H9 (cell line): ENCODE data around the gene SPA17. TPM values are rescaled to one million over a fixed set of nuclear protein-coding genes. Genes with fewer than 3 reads are reported as not detected.
A peak's percentile ranks its signal among the peaks of the same experiment; 100 is the strongest.

Experiments used
- DNase-seq: peaks from one replicate; pipeline ENCODE4 v3.0.0-alpha.2; 2017
- H2AFZ ChIP-seq: one replicate; pipeline ENCODE4 v1.6.1; 2013; ENCODE audit warnings: mild to moderate bottlenecking, low read length, control low read depth, moderate library complexity
- H2AK5ac ChIP-seq: 2 replicates; pipeline ENCODE4 v1.6.1; 2013; ENCODE audit warnings: low read length, control low read depth, mixed read lengths; ENCODE audit not compliant: insufficient read length
- H2BK120ac ChIP-seq: one replicate; pipeline ENCODE4 v1.6.1; 2013; ENCODE audit warnings: low read depth, mild to moderate bottlenecking, low read length, control low read depth, inconsistent platforms; ENCODE audit not compliant: poor library complexity, severe bottlenecking
- H2BK12ac ChIP-seq: 2 replicates; pipeline ENCODE4 v1.6.1; 2013; ENCODE audit warnings: low read length, control low read depth, mixed read lengths, low read depth; ENCODE audit not compliant: insufficient read length
- H2BK15ac ChIP-seq: 2 replicates; pipeline ENCODE4 v1.6.1; 2013; ENCODE audit warnings: low read depth, low read length, control low read depth
- H2BK20ac ChIP-seq: one replicate; pipeline ENCODE4 v1.6.1; 2013; ENCODE audit warnings: low read depth, mild to moderate bottlenecking, low read length, control low read depth, inconsistent platforms; ENCODE audit not compliant: poor library complexity, severe bottlenecking
- H2BK5ac ChIP-seq: 2 replicates; pipeline ENCODE4 v1.6.1; 2013; ENCODE audit warnings: low read length, control low read depth, mixed read lengths; ENCODE audit not compliant: insufficient read length
- H3K14ac ChIP-seq: 2 replicates; pipeline ENCODE4 v1.6.1; 2013; ENCODE audit warnings: low read length, control low read depth; ENCODE audit not compliant: insufficient read depth
- H3K18ac ChIP-seq: 2 replicates; pipeline ENCODE4 v1.6.1; 2013; ENCODE audit warnings: low read depth, mild to moderate bottlenecking, mixed read lengths, low read length, control low read depth; ENCODE audit not compliant: insufficient read length
- H3K23ac ChIP-seq: 2 replicates; pipeline ENCODE4 v1.6.1; 2013; ENCODE audit warnings: low read length, control low read depth, mixed read lengths, low read depth; ENCODE audit not compliant: insufficient read length
- H3K23me2 ChIP-seq: 2 replicates; pipeline ENCODE4 v1.6.1; 2013; ENCODE audit warnings: low read depth, mild to moderate bottlenecking, mixed read lengths, low read length, control low read depth; ENCODE audit not compliant: insufficient read length, poor library complexity, severe bottlenecking
- H3K27ac ChIP-seq: 2 replicates; pipeline ENCODE4 v1.5.1; 2013; ENCODE audit warnings: low read length, control low read depth, mixed read lengths, low read depth; ENCODE audit not compliant: insufficient read length
- H3K27me3 ChIP-seq: 2 replicates; pipeline ENCODE4 v1.6.1; 2013; ENCODE audit warnings: low read length, control low read depth, inconsistent platforms; ENCODE audit not compliant: insufficient read depth
- H3K4ac ChIP-seq: 2 replicates; pipeline ENCODE4 v1.6.1; 2013; ENCODE audit warnings: low read depth, mild to moderate bottlenecking, control low read depth, inconsistent platforms, low read length, moderate library complexity
- H3K4me1 ChIP-seq: 2 replicates; pipeline ENCODE4 v1.6.1; 2013; ENCODE audit warnings: low read length, control low read depth, inconsistent platforms; ENCODE audit not compliant: insufficient read depth
- H3K4me2 ChIP-seq: 2 replicates; pipeline ENCODE4 v1.6.1; 2013; ENCODE audit warnings: low read length, control low read depth, mixed read lengths; ENCODE audit not compliant: insufficient read length, insufficient read depth
- H3K56ac ChIP-seq: 2 replicates; pipeline ENCODE4 v1.6.1; 2013; ENCODE audit warnings: low read depth, mild to moderate bottlenecking, mixed read lengths, low read length, control low read depth; ENCODE audit not compliant: insufficient read length
- H3K79me1 ChIP-seq: 2 replicates; pipeline ENCODE4 v1.6.1; 2013; ENCODE audit warnings: low read depth, mild to moderate bottlenecking, moderate library complexity, low read length, control low read depth, inconsistent platforms; ENCODE audit not compliant: insufficient read depth, poor library complexity, severe bottlenecking
- H3K79me2 ChIP-seq: 2 replicates; pipeline ENCODE4 v1.6.1; 2013; ENCODE audit warnings: low read length, control low read depth, inconsistent platforms; ENCODE audit not compliant: insufficient read depth
- H3K9ac ChIP-seq: 2 replicates; pipeline ENCODE4 v1.6.1; 2013; ENCODE audit warnings: low read length, control low read depth, mixed read lengths; ENCODE audit not compliant: insufficient read length; ENCODE audit errors: extremely low read depth
- H3K9me3 ChIP-seq: one replicate; pipeline ENCODE4 v1.6.1; 2013; ENCODE audit warnings: low read depth, low read length, inconsistent platforms; ENCODE audit not compliant: control insufficient read depth
- H3T11ph ChIP-seq: one replicate; pipeline ENCODE4 v1.6.1; 2013; ENCODE audit warnings: mild to moderate bottlenecking, low read length, control low read depth, inconsistent platforms
- H4K20me1 ChIP-seq: one replicate; pipeline ENCODE4 v1.6.1; 2013; ENCODE audit not compliant: control insufficient read depth, insufficient read length, insufficient read depth
- H4K5ac ChIP-seq: 2 replicates; pipeline ENCODE4 v1.6.1; 2013; ENCODE audit warnings: low read depth, mild to moderate bottlenecking, mixed read lengths, low read length, control low read depth; ENCODE audit not compliant: insufficient read length
- H4K8ac ChIP-seq: replicated peaks from 2 replicates; pipeline ENCODE4 v1.6.1; 2013; ENCODE audit warnings: low read length, control low read depth, mixed read lengths, low read depth; ENCODE audit not compliant: insufficient read length
- H4K91ac ChIP-seq: 2 replicates; pipeline ENCODE4 v1.6.1; 2013; ENCODE audit warnings: low read depth, mild to moderate bottlenecking, moderate library complexity, mixed read lengths, low read length, control low read depth; ENCODE audit not compliant: insufficient read length
- H3K27ac Mint-ChIP-seq, 3 experiments: 2 replicates in 2 of 3; 3 replicates in 1 of 3; pipeline ENCODE4 v1.8.0; 2020 to 2021; ENCODE audit warnings: mixed read lengths in 3 of 3, mild to moderate bottlenecking in 1 of 3, moderate library complexity in 1 of 3
- H3K27me3 Mint-ChIP-seq: 2 replicates; pipeline ENCODE4 v1.8.0; 2021; ENCODE audit warnings: low read depth, mild to moderate bottlenecking, moderate library complexity, mixed read lengths
- H3K36me3 Mint-ChIP-seq, 3 experiments: 2 replicates in 2 of 3; 3 replicates in 1 of 3; pipeline ENCODE4 v1.8.0; 2020 to 2021; ENCODE audit warnings: low read depth in 3 of 3, mixed read lengths in 3 of 3; ENCODE audit not compliant: insufficient read depth in 1 of 3
- H3K4me1 Mint-ChIP-seq, 2 experiments: 2 replicates each; pipeline ENCODE4 v1.8.0; 2020; ENCODE audit warnings: mixed read lengths in 2 of 2
- H3K4me3 Mint-ChIP-seq, 2 experiments: 2 replicates in 1 of 2; 3 replicates in 1 of 2; pipeline ENCODE4 v1.8.0; 2020 to 2021; ENCODE audit warnings: mild to moderate bottlenecking in 2 of 2, mixed read lengths in 2 of 2, moderate library complexity in 1 of 2
- H3K9me3 Mint-ChIP-seq, 2 experiments: 2 replicates in 1 of 2; 3 replicates in 1 of 2; pipeline ENCODE4 v1.8.0; 2020; ENCODE audit warnings: mild to moderate bottlenecking in 2 of 2, mixed read lengths in 2 of 2, moderate library complexity in 1 of 2
- CTCF ChIP-seq: fragments of 200-600 bp; sonication (generic); conservative IDR thresholded peaks from 3 replicates; pipeline ENCODE4 v1.8.0; 2021; ENCODE audit warnings: antibody characterized with exemption, mild to moderate bottlenecking
- WGBS: extraction: QIAGEN DNeasy Blood & Tissue Kit; methylation state at CpG from one replicate; pipeline ENCODE4 v1.1.7; 2013; ENCODE audit warnings: missing lambda C conversion rate, low lambda C conversion rate, mixed read lengths; ENCODE audit not compliant: insufficient read length; ENCODE audit errors: extremely low coverage; 5-methylcytosine and 5-hydroxymethylcytosine counted together
- total RNA-seq: library from RNA; stranded (reverse); gene quantifications from 2 replicates; pipeline ENCODE4 v1.2.1, GENCODE V29; 2021

Gene SPA17
- total RNA-seq, 1 experiment from 2014 or later: 6.9 TPM

GRCh38 chr11:124739479-124740276, 66.0 kb downstream of the SPA17 start, which contains the start of gene NRGN:
Gene NRGN (plus strand): TSS chr11:124739942. CDS start chr11:124740085, 143 bp downstream.
- H3K9me3 ChIP-seq: no peaks in the 10 kb centered on the region
- no peak within 1 kb of the TSS for H4K91ac ChIP-seq
- no CpG with 5 or more reads among the region's 59 CpGs for WGBS
- peak within 1 kb of the TSS; percentile 61 for H3K4me2 ChIP-seq
- H3K27me3 Mint-ChIP-seq: peaks cover 94% of the 10 kb centered on the region
- H2BK12ac ChIP-seq: no peak within 1 kb of the TSS
- no peaks in the 10 kb centered on the region for H3K79me1 ChIP-seq
- no peak within 1 kb of the TSS for H2BK15ac ChIP-seq
- H4K20me1 ChIP-seq: no peaks in the 10 kb centered on the region
- no peak within 1 kb of the TSS for H3K23ac ChIP-seq
- DNase-seq: peak; percentile 94
- H3K27ac Mint-ChIP-seq: no peak within 1 kb of the TSS
- no peak for TF ChIP-seq CTCF
- H3T11ph ChIP-seq: no peak within 1 kb of the TSS
- peaks cover 74% of the 10 kb centered on the region for H3K27me3 ChIP-seq
- peaks cover 11% of the 10 kb centered on the region for H3K23me2 ChIP-seq
- H3K27ac ChIP-seq: no peak within 1 kb of the TSS
- H3K4me1 Mint-ChIP-seq: peaks cover 19 to 20% of the 10 kb centered on the region in 2 experiments
- no peak within 1 kb of the TSS for H2AK5ac ChIP-seq
- no peak within 1 kb of the TSS for H4K5ac ChIP-seq
- H2BK5ac ChIP-seq: no peak within 1 kb of the TSS
- no peaks in the 10 kb centered on the region; a peak in 1 of 5 replicates for H3K9me3 Mint-ChIP-seq
- H2BK120ac ChIP-seq: no peak within 1 kb of the TSS
- no peak within 1 kb of the TSS for H3K14ac ChIP-seq
- H3K4me1 ChIP-seq: no peaks in the 10 kb centered on the region
- H3K4ac ChIP-seq: no peak within 1 kb of the TSS
- H3K79me2 ChIP-seq: no peaks in the 10 kb centered on the region
- H2AFZ ChIP-seq: no peak within 1 kb of the TSS
- H3K56ac ChIP-seq: no peak within 1 kb of the TSS
- H2BK20ac ChIP-seq: no peak within 1 kb of the TSS
- H3K18ac ChIP-seq: no peak within 1 kb of the TSS
- H3K9ac ChIP-seq: no peak within 1 kb of the TSS
- H3K4me3 Mint-ChIP-seq: peak within 1 kb of the TSS; percentile 73 to 80
- no peak within 1 kb of the TSS for H4K8ac ChIP-seq
- H3K36me3 Mint-ChIP-seq: no peaks in the 10 kb centered on the region; a peak in 1 of 7 replicates
